GM12891 (cell line): ENCODE data around the gene USP32.

Experiments used
- PAX5 ChIP-seq: IDR thresholded peaks from 2 replicates; pipeline ENCODE4 v1.6.1; 2011; ENCODE audit warnings: low read length, moderate library complexity, mild to moderate bottlenecking; ENCODE audit not compliant: insufficient read depth, severe bottlenecking
- POLR2A ChIP-seq: IDR thresholded peaks from 2 replicates; pipeline ENCODE4 v1.6.1; 2011; ENCODE audit warnings: low read depth, low read length, control low read depth
- POLR2AphosphoS5 ChIP-seq: IDR thresholded peaks from 2 replicates; pipeline ENCODE4 v1.6.1; 2011; ENCODE audit warnings: low read depth, low read length, control low read depth
- POU2F2 ChIP-seq: IDR thresholded peaks from 2 replicates; pipeline ENCODE4 v1.6.1; 2011; ENCODE audit warnings: low read depth, mild to moderate bottlenecking, control low read depth, low read length, moderate library complexity
- SPI1 ChIP-seq: IDR thresholded peaks from 2 replicates; pipeline ENCODE4 v1.6.1; 2011; ENCODE audit warnings: low read depth, low read length, control low read depth
- TAF1 ChIP-seq: IDR thresholded peaks from 2 replicates; pipeline ENCODE4 v1.6.1; 2011; ENCODE audit warnings: low read depth, low read length, control low read depth

- no peak for TF ChIP-seq TAF1
- no peak for TF ChIP-seq POLR2A
- no peak for TF ChIP-seq POU2F2
- no peak for TF ChIP-seq POLR2AphosphoS5
- no peak for TF ChIP-seq SPI1
- TF ChIP-seq PAX5 = no peak
These were observed 250.6 kb downstream of the USP32 start for GRCh38 chr17:60141111-60142018.
